Hematopoietic multipotent progenitor cell treated with erythropoietin and hydrocortisone succinate and interleukin-3 and kit ligand, for 17 days (in vitro differentiated cells): ENCODE data around the gene PLEKHA6.

Experiments
- DNase-seq: peaks from one replicate; pipeline ENCODE4 v3.0.0-alpha.2; 2015; ENCODE audit warnings: low spot score

The PLEKHA6 gene

DNA sequence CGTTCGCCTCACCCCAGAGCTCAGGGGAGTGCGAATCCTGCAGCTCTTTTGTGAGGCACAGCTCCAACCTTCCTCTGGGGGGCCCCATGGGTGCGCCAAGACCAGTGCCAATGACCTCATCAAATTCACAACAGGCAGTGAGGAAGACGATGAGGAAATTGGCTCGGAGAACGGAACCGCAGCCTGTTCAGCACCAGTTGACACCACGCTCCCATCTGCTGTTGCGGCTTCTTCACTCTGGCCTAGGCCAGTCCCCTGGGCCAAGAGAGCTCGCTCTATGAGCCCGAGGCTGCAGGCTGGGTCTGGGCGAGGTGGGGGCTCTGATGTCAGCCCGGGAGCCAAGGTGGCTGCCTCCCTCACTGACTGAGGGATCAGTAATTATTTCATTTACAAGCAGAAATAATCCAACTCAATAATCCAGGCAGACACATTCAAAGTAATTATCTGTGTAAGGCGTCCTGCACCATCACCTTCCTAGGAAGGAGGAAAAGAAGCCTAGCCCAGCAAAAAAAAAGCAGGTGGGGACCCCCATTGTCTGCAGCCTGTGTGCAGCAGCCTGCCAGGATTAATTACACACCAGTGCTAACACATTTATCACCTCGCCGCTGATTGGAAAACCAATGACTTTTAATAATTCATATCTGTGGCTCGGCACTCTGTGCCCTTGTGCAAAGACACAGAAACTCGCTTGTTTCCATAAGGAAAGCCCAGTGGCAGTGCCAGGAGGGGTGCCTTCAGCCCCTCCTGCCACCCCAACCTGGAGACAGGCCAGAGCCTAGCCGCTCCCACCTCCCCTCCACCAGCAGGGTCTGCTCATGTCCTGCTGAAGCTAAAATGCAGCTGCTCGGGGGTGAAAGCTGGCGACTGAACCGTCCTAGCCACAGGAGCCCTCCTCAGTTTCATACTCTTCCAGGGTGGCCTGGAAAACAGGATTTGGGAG lies 1.9 kb downstream of the PLEKHA6 start:
- DNase-seq = no peak

DNA sequence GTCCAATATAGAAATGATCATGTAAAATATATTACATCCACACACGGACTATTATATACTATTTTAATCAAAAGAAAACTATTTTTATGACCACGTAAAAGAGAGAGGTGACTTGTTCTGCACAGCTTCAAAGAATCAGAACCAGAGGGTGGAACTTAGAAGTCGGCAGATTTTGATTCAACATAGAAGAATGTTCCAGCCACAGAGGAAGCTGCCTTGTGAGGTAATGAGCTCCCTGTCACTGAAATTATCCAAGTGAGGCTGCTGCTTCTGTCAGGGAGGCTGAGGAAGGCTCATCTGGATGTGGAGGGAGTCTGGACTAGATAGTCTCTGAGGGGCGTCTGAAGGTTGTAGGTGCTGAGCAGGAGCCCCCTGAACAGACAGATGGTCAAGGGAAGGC lies 2.7 kb downstream of the PLEKHA6 start:
- no peak for DNase-seq

DNA sequence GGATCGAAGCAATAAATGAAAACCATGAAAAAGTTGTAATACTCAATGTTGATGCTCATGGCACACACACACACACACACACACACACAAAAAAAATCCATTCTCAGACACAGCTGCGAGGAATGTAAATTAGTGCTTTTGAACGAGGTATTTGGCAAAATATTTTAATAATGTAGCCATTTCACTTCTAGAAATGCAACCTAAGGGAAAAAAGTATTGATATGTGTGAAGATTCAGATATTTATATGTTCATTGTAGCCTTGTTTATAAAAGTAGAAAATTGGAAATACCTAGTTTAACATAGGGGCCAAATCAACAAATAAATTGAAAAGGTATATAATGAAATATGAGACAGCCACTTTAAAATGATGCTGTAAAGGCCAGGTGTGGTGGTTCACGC lies 3.8 kb downstream of the PLEKHA6 start:
- no peak for DNase-seq

DNA sequence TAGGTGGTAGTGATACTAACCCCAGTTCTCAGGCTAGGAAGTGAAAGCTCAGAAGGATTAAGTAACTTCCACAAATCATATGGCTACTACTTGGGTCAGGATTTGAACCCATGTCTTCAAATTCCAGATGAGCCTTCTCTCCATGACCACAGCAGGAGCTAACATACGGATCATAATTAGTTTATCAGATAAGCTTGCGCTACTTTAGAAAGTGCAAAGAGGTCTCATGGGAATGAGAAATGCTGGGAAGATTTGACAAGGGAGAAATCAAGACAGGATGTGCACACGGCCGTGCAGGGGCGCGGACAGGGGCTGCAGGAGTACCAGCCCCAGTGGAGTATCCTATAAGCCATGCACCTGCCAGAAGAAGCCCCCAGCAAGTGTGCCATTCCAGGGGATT lies 5.2 kb downstream of the PLEKHA6 start:
- no peak for DNase-seq

DNA sequence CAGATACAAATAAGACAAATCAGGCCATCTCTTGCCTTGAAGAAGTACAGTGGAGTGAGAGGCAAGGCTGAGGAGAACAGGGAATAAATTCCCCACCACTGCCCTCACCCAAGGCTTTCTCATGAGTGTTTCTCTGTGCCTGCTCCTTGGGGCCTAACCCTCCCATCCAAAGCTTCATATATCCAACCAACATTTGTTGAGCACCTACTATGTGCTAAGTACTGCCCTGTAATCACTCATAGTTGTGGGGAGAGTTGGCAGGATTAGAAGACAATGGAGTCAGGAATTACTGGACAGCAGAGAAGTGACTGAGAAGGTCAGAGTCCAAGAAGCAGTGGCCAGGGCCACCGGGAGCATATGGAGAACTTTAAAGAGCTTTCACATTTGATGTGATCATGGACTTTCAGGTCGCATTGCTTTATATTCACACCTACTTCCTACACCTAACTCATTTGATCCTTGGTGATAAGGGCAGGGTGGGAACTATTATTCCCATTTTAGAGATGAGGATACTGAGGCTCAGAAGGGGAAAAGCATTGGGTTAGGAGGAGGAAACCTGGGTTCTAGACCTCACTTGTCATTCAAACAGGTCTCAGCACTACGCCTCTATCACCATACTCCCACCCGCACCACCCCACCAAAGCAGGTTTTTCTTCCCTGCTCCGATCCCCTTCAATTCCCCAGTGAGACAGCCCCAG lies 6.4 kb downstream of the PLEKHA6 start:
- DNase-seq = no peak

DNA sequence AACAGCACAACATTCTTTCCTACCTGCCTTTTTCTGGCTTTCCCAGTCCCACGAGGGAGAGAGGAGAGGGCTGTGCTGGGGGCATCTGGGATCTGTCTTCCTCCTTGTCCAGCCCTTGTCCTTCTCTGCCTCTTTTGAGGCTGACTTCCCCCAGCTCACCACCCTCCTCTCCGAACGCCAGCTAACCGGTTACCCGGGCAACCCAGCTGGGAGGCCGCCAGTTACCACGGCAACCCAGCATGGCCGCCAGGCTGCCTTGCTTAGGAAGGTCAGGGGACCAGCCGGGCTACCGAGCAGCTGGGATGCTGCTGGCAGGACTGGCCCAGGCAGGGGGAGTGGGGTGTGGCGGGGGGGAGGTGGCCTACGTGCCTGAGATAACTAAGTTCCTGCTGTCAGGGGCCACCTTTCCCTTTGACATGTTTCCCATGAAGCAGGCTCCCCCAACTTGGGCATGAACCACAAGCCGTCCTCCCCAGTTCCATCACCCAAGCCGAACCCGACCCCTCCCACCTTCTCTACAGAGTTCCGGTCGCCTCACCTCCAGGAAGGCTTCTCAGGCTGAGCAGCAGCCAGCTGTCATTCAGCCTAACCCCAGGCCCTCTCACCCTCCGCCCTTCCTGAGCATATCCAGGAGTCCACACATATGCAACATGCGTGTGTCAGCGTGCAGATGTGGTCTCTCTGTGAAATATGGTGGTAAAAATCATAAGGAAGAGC lies 8.7 kb downstream of the PLEKHA6 start:
- no peak for DNase-seq

DNA sequence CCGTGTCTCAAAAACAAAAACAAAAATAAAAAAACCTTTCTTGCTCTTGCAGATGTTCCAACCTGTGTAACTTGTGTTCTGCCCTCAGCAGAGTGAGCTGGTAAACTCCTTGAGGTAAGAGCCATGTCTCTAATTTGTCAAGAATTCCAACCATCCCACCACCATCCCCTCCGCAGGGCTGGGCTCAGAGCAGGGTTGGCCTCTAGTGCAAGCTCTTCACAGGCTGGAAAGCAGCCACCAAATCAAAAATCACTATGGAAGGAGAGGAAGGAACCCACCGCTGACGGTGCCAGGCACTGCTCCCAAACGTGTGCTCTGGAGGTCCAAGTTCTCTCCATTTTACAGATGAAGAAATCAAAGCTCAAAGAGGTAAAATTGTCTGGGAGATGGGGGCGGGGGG lies 9.4 kb downstream of the PLEKHA6 start:
- no peak for DNase-seq

DNA sequence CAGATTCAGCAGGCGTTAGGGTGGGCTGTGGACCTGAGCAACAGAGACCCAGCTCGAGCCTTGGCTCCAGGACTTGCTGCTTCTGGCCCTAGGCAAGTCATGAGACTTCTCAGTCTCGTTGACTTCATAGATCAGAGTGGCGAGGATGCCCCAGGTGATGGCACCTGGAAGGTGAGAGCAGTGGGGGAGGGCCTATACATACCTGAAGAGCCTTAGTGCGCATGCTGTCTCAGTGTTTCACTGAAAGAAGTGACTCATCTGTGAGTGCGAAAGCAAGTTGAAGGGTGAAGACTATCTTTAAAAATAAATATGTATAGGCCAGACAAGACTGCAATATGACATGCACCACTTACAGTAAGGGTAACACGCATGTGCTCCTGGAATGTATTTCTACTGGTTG lies 10.1 kb downstream of the PLEKHA6 start:
- no peak for DNase-seq

DNA sequence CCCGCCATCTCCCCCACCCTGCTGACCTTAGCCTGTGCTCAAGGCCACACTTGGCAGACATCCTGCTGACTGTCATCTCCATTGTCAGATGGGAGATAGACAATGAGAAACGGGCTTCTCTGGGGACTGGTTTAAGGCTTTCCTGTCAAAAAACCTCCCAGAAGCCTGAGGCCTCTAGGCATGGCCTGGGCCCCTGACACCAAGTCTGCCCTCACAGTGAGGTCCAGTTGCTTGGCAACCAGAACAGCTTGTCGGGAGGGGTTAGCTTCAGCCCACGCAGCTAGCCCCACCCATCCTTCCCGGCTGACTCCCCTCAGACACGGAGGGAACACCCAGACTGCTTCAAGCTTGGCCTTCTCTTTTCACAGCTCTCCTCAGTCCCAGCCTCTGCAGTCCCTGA lies 11.0 kb downstream of the PLEKHA6 start:
- DNase-seq = no peak

DNA sequence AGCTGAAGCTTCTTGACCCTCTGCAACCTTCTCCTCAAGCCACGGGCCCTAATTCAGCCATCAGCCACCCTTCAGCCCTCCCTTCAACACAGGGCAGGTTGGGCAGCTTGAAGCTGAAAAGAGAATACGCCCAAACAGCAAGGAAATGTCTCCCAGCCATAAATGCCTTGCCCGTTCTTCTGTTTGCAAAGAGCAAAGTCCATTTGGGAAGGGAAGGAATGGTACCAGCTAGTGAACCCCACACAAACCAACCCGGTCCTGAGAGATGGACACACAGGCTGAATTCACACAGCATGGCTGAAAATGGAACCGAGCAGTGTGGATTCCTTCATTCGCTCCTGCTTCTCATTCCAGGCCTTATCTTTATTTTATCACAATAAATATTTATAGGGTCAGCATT lies 11.5 kb downstream of the PLEKHA6 start:
- DNase-seq = no peak

DNA sequence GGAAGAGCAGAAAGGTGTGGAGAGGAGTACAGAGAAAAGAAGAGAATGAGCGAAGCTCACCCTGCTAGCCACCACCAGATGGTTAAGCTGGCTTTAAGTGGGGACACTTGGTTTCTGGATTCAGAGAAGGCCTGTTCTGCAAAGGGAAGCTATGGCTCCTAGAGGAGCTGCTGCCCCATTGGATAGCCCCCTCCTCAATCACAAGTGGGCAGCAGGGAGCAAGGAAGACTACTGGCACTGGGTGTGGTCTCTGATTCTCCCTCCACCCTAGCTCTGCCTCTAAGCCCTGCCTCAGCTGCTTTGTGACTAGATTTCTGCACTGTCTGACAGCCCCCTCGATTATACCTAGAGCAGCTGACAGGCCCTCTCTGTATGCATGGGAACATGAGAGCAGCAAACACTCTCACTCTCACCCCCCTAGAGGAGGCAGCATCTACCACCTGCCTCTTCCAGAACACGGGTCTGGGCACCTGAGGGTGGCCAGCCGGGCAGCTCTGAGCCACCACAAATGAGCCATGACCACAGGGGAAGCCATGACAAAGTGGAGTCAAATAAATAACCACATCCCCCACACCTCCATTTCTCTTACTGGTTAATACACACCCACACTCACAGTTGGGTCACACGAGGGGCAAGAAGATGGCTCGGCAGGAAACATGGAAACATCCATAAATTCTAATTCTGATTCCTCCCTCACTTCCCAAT lies 13.6 kb downstream of the PLEKHA6 start:
- DNase-seq = no peak

DNA sequence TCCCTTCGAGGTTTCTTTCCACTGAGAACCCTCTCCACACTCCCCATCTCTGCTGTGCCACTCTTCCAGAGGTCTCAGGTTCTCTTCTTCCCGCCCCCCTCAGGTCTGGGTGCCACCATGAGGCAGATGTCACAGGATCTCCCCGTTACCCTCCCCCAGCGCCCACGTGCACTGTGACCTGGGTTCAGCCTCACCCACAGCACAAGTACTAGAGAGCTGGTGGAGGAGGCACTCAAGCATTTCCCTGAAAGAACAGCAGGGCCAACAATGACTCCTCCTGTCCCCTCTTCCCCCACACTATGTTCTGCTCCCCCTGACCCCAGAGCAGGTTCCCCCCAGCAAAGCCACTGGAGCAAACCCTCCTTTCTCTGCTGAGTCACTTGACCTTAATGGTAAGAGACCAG lies 14.3 kb downstream of the PLEKHA6 start:
- DNase-seq = no peak

DNA sequence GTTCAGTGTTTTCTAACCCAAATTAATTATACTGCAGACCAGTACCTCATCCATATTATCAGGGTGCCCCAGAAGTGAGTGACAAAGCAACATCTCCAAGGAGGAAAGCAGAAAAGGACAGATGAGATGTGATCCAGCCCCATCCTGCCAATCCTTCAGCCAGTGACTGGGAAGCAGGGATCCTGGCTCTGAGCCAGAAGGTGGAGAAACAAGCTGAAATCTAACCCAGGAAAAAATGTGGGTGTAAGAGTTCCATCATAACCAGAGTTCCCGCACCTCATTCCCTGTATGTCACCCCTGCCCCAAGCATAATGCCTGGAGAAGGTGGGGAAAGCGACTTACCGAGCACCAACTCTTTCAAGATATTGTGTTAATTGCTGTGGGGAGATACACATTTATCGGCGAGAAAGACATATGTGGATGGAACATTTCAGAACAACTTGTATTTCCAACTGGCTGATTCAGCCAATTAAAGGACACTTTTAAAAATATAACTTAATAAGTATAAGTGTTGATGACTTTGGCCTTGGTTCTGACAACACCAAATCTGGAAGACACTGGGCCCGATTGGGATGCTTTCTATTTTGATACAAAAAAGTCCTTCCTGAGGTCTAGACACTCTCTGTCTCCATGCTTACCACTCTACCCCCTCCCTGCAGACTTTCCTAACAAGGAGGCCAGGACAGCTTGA lies 14.9 kb downstream of the PLEKHA6 start:
- no peak for DNase-seq

DNA sequence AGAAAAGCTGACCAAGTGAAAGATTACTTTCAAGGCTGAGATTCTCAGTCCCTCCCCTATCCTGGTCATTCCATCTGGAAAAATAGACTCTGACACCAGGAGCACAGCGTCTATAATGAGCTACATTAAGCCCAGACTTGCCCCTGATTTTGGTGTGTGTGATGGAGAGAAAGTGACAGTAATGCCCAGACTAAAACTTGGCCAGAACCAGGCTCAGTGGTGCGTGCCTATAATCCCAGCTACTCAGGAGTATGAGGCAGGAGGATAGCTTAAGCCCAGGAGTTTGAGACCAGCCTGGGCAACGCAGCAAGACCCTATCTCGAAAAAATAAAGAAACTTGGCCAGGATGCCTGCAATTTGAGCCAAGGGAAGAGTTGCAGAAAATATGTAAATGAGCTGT lies 15.9 kb downstream of the PLEKHA6 start:
- DNase-seq = no peak

DNA sequence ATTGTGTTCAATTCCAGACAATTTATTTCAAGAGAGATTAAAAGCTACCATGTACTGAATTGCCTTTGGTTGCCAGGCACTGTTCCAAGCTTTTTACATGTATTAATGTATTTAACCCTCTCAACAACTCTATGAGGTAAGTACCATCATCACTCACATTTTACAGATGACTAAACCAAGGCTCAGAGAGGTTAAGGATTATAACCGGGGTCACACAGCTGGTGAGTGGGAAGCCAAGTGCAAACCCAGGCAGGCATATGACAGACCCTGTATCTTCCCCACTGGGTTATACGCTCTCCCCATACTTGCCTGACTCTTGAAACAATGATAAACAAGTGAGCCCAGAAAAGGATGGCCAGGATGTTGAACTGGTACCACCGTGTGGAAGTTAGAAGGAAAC lies 16.5 kb downstream of the PLEKHA6 start:
- DNase-seq = no peak

DNA sequence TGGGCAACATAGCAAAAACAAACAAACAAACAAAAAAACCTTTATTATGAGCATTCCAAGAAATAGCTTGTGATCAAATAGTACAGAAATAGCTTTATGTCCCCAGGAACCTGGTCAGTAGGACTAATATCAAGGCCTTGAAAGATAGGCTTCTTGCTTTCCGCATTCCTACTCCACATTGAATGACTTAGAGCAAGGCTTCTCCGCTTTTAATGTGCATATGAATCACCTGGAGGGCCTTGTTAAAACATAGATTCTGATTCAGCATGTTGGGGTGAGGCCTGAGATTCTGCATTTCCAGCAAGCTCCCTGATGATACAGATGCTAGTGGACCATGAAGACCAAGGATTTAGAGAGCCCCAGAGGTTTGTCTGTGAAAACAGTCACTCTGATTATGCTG lies 17.4 kb downstream of the PLEKHA6 start:
- no peak for DNase-seq

DNA sequence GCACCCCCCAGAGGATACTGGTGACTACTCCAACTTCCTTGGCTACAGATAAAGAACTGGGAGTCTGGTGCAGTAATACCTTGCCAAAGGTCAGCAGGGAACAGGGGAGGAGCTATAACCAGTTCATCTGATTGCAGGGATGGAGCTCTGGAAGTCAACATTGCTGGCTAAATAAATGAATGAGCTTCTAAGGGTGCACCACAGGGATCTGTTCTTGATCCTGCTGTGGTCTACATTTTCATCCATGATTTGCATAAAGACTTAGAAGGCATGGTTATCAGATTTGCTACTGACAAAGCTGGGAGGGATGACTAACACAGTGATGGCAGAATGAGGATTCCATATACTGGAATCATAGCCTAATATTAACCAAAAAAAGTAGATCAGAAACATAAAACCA lies 18.3 kb downstream of the PLEKHA6 start:
- no peak for DNase-seq

DNA sequence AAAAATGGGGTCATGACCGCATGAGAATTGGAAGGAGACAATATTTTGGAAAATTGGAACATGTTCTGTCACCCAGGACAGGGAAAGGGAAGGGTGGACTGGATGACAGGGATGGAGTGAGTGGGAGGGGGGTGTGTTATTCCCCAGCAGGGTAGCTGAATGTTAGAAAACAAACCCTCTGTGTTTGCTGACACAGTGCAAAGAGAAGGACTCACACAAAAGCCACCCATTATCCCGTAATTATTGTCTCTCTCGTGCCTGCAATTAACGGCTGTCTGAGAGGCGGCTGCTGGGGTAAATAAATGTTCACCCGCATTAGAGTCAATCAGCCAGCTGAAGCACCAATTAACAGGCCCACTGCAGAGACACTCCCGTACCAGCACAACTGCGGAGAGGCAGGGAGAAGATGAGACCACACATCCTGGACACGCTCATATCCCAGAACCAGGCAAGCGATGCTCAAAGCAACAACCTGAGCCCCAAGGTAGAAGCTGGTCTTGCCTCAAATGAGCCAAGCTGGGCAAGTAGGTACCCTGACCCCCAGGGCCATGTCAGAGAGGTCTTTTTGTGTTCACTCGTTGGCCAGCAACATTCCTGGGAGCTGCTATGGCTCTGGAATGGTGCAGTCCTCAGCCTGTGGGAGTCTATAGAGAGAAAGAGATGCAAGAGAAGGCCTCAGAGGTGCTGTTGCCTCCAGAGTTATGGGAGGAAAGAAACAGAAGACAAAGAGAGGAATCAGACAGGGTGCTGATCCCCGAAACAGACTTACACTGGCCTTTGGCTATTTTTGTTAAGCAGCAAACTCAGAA lies 19.4 kb downstream of the PLEKHA6 start:
- no peak for DNase-seq

DNA sequence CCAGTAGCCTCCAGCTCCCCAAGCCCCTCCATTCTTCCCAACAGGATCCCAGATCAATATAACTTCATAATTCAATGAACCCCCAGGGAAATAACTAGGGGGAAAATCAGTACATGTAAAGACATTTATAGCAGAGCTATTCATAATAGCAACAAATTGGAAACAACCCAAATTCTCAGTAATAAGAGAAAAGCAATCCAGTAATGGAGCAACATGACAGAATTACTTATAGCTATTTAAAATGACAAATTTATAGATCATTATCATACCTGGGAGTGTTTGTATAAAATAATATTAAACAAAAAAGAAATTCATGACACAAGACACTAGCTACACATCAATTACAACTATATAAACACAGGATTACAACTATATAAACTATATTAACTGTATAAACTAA lies 20.2 kb downstream of the PLEKHA6 start:
- DNase-seq = no peak

DNA sequence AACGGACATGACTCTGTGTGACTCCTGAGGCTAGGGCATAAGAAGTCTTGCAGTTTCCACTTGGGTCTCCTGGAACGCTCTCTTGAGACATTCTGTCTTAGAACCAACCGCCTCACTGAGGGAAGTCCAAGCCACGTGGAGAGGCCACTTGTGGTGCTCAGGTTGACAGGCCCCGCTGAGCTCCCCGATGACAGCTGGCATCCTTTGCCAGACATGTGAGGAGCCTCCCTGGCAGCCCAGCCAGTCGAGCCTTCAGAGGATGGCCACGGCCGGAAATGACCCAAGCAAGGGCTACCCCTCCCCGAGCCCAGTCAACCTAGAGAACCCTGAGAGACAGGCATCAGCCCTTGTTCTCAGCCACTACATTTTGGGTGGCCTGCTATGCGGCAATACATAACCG lies 20.7 kb downstream of the PLEKHA6 start:
- DNase-seq = no peak

DNA sequence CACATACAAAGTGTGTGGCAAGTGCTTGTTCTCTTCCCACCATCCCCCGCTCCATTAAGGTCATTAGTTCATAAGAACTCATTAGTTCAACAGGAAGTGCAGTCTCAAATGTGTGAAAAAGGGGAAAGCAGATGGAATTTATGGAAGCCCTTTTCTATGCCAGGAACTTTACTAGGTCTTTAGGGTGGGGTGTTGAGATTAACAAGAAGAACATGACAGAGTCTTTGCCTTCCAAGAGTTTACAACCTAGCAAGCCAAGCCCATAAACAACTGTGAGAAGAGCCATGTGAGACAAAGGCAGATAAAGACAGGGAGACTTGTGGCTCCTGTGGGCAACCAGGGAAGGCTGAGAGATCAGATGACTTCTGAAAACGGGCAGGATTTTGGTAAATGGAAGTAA lies 21.4 kb downstream of the PLEKHA6 start:
- DNase-seq = no peak
